Lower lobe of right lung (tissue), 2 donors: Measurements from ENCODE around the gene CNTLN. TPM values are rescaled to one million over a fixed set of nuclear protein-coding genes. Genes with fewer than 3 reads are reported as not detected.
"Not testable (repeated sequence)": the region's sequence is repeated elsewhere in the genome, so short reads cannot be mapped to it uniquely, and the experiment has no call there.

Experiments
- ATAC-seq, 2 donors: fragments of 200-7000 bp; cut with Tn5 transposase; one replicate each; pipeline ENCODE4 v1.9.1; 2020 to 2022; ENCODE audit warnings: mild to moderate bottlenecking in 2 of 2, moderate library complexity in 2 of 2
- DNase-seq: peaks from one replicate; pipeline ENCODE4 v3.0.0-alpha.2; 2020
- H3K27ac ChIP-seq: fragments of 200-600 bp; one replicate; pipeline ENCODE4 v1.8.0; 2022
- H3K27me3 ChIP-seq: fragments of 200-600 bp; one replicate; pipeline ENCODE4 v1.8.0; 2022; ENCODE audit warnings: low read depth
- H3K36me3 ChIP-seq: fragments of 200-600 bp; one replicate; pipeline ENCODE4 v1.8.0; 2022; ENCODE audit warnings: mild to moderate bottlenecking
- H3K4me1 ChIP-seq: fragments of 200-600 bp; one replicate; pipeline ENCODE4 v1.8.0; 2022
- H3K4me3 ChIP-seq: fragments of 200-600 bp; one replicate; pipeline ENCODE4 v1.8.0; 2022; ENCODE audit warnings: mild to moderate bottlenecking
- H3K9me3 ChIP-seq: fragments of 200-600 bp; one replicate; pipeline ENCODE4 v1.8.0; 2022
- CTCF ChIP-seq: fragments of 200-600 bp; IDR thresholded peaks from one replicate; pipeline ENCODE4 v1.8.0; 2022; ENCODE audit warnings: antibody characterized with exemption, mild to moderate bottlenecking
- intact Hi-C: fragments of 100-400 bp; cut with DNase I; formaldehyde crosslinking; loops from one replicate; pipeline ENCODE4 v1.11.0; 2022
- total RNA-seq: library from RNA; stranded (reverse); fragmentation: NEBNext Ultra II Directional; extraction: Animal tissue kit (Norgen Biotek cat#: 25700); gene quantifications from one replicate; pipeline ENCODE4 v1.2.1, GENCODE V29; 2021
- donor health status: DM: no; HTN: yes; CAD: no; lungs with severe emphysema.

CNTLN gene
- total RNA-seq, 1 donor from 2014 or later = 9.2 TPM

GRCh38 chr9:17509701-17510100, 374.9 kb downstream of the CNTLN start:
- intact Hi-C loops = no loop called here
- Histone ChIP-seq H3K4me3 (no peak overlapping the region), H3K27me3 (no peaks in the 10 kb centered on the region), H3K27ac (no peak overlapping the region), H3K36me3 (no peaks in the 10 kb centered on the region), H3K4me1 (no peaks in the 10 kb centered on the region), H3K9me3 (no peaks in the 10 kb centered on the region)
- ATAC-seq = no peak
- no peak for TF ChIP-seq CTCF
- no peak for DNase-seq

- H3K4me1 ChIP-seq = no peaks in the 10 kb centered on the region
- ATAC-seq = peak in 1 of 2 donors; percentile 57
- TF ChIP-seq CTCF = no peak
- intact Hi-C loops = no loop called here
- DNase-seq = no peak
- no peak overlapping the region for H3K27ac ChIP-seq
- H3K9me3 ChIP-seq = no peaks in the 10 kb centered on the region
- no peak overlapping the region for H3K4me3 ChIP-seq
- H3K27me3 ChIP-seq = no peaks in the 10 kb centered on the region
- no peaks in the 10 kb centered on the region for H3K36me3 ChIP-seq
Measured at GRCh38 chr9:17519761-17520160, 384.9 kb downstream of the CNTLN start.

- Histone ChIP-seq H3K36me3 (no peaks in the 10 kb centered on the region), H3K4me3 (no peak overlapping the region), H3K27me3 (no peaks in the 10 kb centered on the region), H3K9me3 (no peaks in the 10 kb centered on the region), H3K27ac (no peak overlapping the region), H3K4me1 (no peaks in the 10 kb centered on the region)
- intact Hi-C loops = no loop called here
- TF ChIP-seq CTCF = no peak
- ATAC-seq (peak in 1 of 2 donors; percentile 26), DNase-seq (no peak)
Measured at GRCh38 chr9:17520268-17521064, 385.6 kb downstream of the CNTLN start.

- Histone ChIP-seq H3K27ac (no peak overlapping the region), H3K9me3 (no peaks in the 10 kb centered on the region), H3K36me3 (no peaks in the 10 kb centered on the region), H3K4me1 (no peaks in the 10 kb centered on the region), H3K27me3 (no peaks in the 10 kb centered on the region), H3K4me3 (no peak overlapping the region)
- no peak for ATAC-seq
- no peak for DNase-seq
- intact Hi-C loops = no loop called here
- no peak for TF ChIP-seq CTCF
Measured at GRCh38 chr9:17521100-17521855, 386.4 kb downstream of the CNTLN start.

GRCh38 chr9:17526726-17527125, 391.9 kb downstream of the CNTLN start:
- H3K4me1 ChIP-seq, H3K27ac ChIP-seq, H3K9me3 ChIP-seq, intact Hi-C loops, H3K36me3 ChIP-seq, DNase-seq, H3K27me3 ChIP-seq, ATAC-seq, H3K4me3 ChIP-seq: not testable (repeated sequence)

- Histone ChIP-seq H3K27me3 (no peaks in the 10 kb centered on the region), H3K4me1 (no peaks in the 10 kb centered on the region), H3K36me3 (no peaks in the 10 kb centered on the region), H3K9me3 (no peaks in the 10 kb centered on the region), H3K4me3 (no peak overlapping the region), H3K27ac (no peak overlapping the region)
- no peak for ATAC-seq
- intact Hi-C loops = no loop called here
- no peak for DNase-seq
- peak; percentile 17 for TF ChIP-seq CTCF
Measured at GRCh38 chr9:17528859-17529258, 394.0 kb downstream of the CNTLN start.
